Natural killer cell treated with Interleukin-12 subunit alpha and Interleukin-12 subunit beta and Interleukin-15 and Interleukin-18, amount 100 ng/mL, for 72 hours (primary cell): ENCODE results near the gene MPV17. TPM values are rescaled to one million over a fixed set of nuclear protein-coding genes. Genes with fewer than 3 reads are reported as not detected.
A peak's percentile ranks its signal among the peaks of the same experiment; 100 is the strongest.
"Not testable (repeated sequence)": the region's sequence is repeated elsewhere in the genome, so short reads cannot be mapped to it uniquely, and the experiment has no call there.

Source experiments
- ATAC-seq, 2 donors: fragments of 150-1000 bp; cut with Tn5 transposase in 1 of 2; sonication (Bioruptor Pico), chemical (Tn5 transposase) in 1 of 2; 2 replicates each; pipeline ENCODE4 v1.10.0; 2021
- DNase-seq: peaks from one replicate; pipeline ENCODE4 v3.0.0; 2022; ENCODE audit warnings: low spot score
- H3K27ac Mint-ChIP-seq, 2 donors: 1 replicate in 1 of 2; 2 replicates in 1 of 2; pipeline ENCODE4 v1.8.0; 2022; ENCODE audit warnings: mixed read lengths in 2 of 2, mild to moderate bottlenecking in 1 of 2, moderate library complexity in 1 of 2
- H3K27me3 Mint-ChIP-seq, 2 donors: 1 replicate in 1 of 2; 2 replicates in 1 of 2; pipeline ENCODE4 v1.8.0; 2022; ENCODE audit warnings: mixed read lengths in 2 of 2
- H3K36me3 Mint-ChIP-seq: one replicate; pipeline ENCODE4 v1.8.0; 2022; ENCODE audit warnings: mixed read lengths
- H3K4me1 Mint-ChIP-seq, 2 donors: 1 replicate in 1 of 2; 2 replicates in 1 of 2; pipeline ENCODE4 v1.8.0; 2022; ENCODE audit warnings: low read depth in 2 of 2, mixed read lengths in 2 of 2, mild to moderate bottlenecking in 1 of 2
- H3K4me3 Mint-ChIP-seq: one replicate; pipeline ENCODE4 v1.8.0; 2022; ENCODE audit warnings: mixed read lengths
- H3K9me3 Mint-ChIP-seq: 2 replicates; pipeline ENCODE4 v1.8.0; 2022; ENCODE audit warnings: mixed read lengths
- total RNA-seq, 2 donors: library from RNA; stranded (reverse); gene quantifications; one replicate each; pipeline ENCODE4 v1.2.3, GENCODE V29; 2022

Gene MPV17
- total RNA-seq: 10 to 100 TPM; 92.4 to 96.1 TPM

- Mint-ChIP-seq H3K9me3 (no peaks in the 10 kb centered on the region), H3K36me3 (peaks cover 9% of the 10 kb centered on the region), H3K27me3 (no peaks in the 10 kb centered on the region), H3K27ac (peak within 1 kb of the TSS; percentile 91 to 98), H3K4me3 (peak within 1 kb of the TSS; percentile 98), H3K4me1 (peaks cover 18 to 22% of the 10 kb centered on the region in 2 donors)
- ATAC-seq: peak; percentile 97 to 98
- DNase-seq: peak; percentile 90
These were observed at the start of gene MPV17 for GRCh38 chr2:27322766-27323595. Gene MPV17, minus strand, starts transcription at chr2:27323097. Its CDS starts 580 bp downstream, at chr2:27322517.

- Mint-ChIP-seq H3K4me1 (peaks cover 32 to 34% of the 10 kb centered on the region in 2 donors), H3K9me3 (no peaks in the 10 kb centered on the region), H3K27ac (peak overlapping the region; percentile 83 to 91), H3K27me3 (no peaks in the 10 kb centered on the region), H3K4me3 (peak overlapping the region; percentile 86), H3K36me3 (peaks cover 20% of the 10 kb centered on the region)
- ATAC-seq (peak; percentile 42 to 56), DNase-seq (no peak)
These were observed 48.1 kb upstream of the MPV17 start for GRCh38 chr2:27370816-27371620.

- Mint-ChIP-seq H3K4me3 (peak within 1 kb of the TSS; percentile 86), H3K4me1 (peaks cover 32 to 34% of the 10 kb centered on the region in 2 donors), H3K36me3 (peaks cover 20% of the 10 kb centered on the region), H3K27me3 (no peaks in the 10 kb centered on the region), H3K27ac (peak within 1 kb of the TSS; percentile 83 to 91), H3K9me3 (no peaks in the 10 kb centered on the region)
- DNase-seq (peak; percentile 100), ATAC-seq (peak; percentile 96)
These were observed 47.3 kb upstream of the MPV17 start, which contains the start of the genes EIF2B4 and SNX17 for GRCh38 chr2:27370026-27370815. Gene EIF2B4, minus strand, starts transcription at chr2:27370338. Its CDS starts 24 bp downstream, at chr2:27370314. Gene SNX17, plus strand, starts transcription at chr2:27370616. Its CDS starts 128 bp downstream, at chr2:27370744.

GRCh38 chr2:27369471-27370025 lies 46.7 kb upstream of the MPV17 start:
- peak in 1 of 2 donors; percentile 1 for ATAC-seq
- Mint-ChIP-seq H3K4me3 (peak overlapping the region; percentile 86), H3K27ac (peak overlapping the region; percentile 83 to 91), H3K36me3 (peaks cover 20% of the 10 kb centered on the region), H3K4me1 (peaks cover 32 to 34% of the 10 kb centered on the region in 2 donors), H3K9me3 (no peaks in the 10 kb centered on the region), H3K27me3 (no peaks in the 10 kb centered on the region)
- no peak for DNase-seq

- Mint-ChIP-seq H3K4me3 (no peak overlapping the region), H3K9me3 (no peaks in the 10 kb centered on the region), H3K4me1 (peaks cover 7 to 8% of the 10 kb centered on the region in 2 donors), H3K27ac (no peak overlapping the region), H3K36me3 (peaks cover 9% of the 10 kb centered on the region), H3K27me3 (no peaks in the 10 kb centered on the region)
- ATAC-seq: peak in 1 of 2 donors; percentile 51
- DNase-seq: no peak
These were observed 41.0 kb upstream of the MPV17 start for GRCh38 chr2:27363933-27364332.

- Mint-ChIP-seq H3K9me3 (no peaks in the 10 kb centered on the region), H3K4me1 (peaks cover 10 to 13% of the 10 kb centered on the region in 2 donors), H3K27me3 (no peaks in the 10 kb centered on the region), H3K27ac (no peak overlapping the region), H3K36me3 (peaks cover 9% of the 10 kb centered on the region), H3K4me3 (no peak overlapping the region)
- DNase-seq (no peak), ATAC-seq (no peak)
These were observed 40.0 kb upstream of the MPV17 start for GRCh38 chr2:27362678-27363420.

- Mint-ChIP-seq H3K36me3 (peaks cover 4% of the 10 kb centered on the region), H3K4me1 (peaks cover 28 to 44% of the 10 kb centered on the region in 2 donors), H3K27ac (peak within 1 kb of the TSS; percentile 94 to 100), H3K9me3 (no peaks in the 10 kb centered on the region), H3K4me3 (peak within 1 kb of the TSS; percentile 100), H3K27me3 (no peaks in the 10 kb centered on the region)
- DNase-seq (peak; percentile 94), ATAC-seq (peak; percentile 90 to 92)
These were observed 33.7 kb upstream of the MPV17 start, which contains the start of gene GTF3C2 for GRCh38 chr2:27356382-27357181. Gene GTF3C2, minus strand, starts transcription at chr2:27356764. Its CDS starts 13,210 bp downstream, at chr2:27343554.

- peak overlapping the region; percentile 100 for H3K4me3 Mint-ChIP-seq
- no peaks in the 10 kb centered on the region for H3K9me3 Mint-ChIP-seq
- H3K36me3 Mint-ChIP-seq: peaks cover 4% of the 10 kb centered on the region
- H3K27me3 Mint-ChIP-seq: no peaks in the 10 kb centered on the region
- DNase-seq (peak; percentile 75), ATAC-seq (peak; percentile 66 to 73)
- peaks cover 28 to 45% of the 10 kb centered on the region in 2 donors for H3K4me1 Mint-ChIP-seq
- H3K27ac Mint-ChIP-seq: peak overlapping the region; percentile 94 to 100
These were observed 33.1 kb upstream of the MPV17 start for GRCh38 chr2:27356056-27356381.

GRCh38 chr2:27354597-27354927 lies 31.7 kb upstream of the MPV17 start:
- Mint-ChIP-seq H3K9me3 (no peaks in the 10 kb centered on the region), H3K36me3 (peaks cover 4% of the 10 kb centered on the region), H3K4me1 (peaks cover 31 to 45% of the 10 kb centered on the region in 2 donors), H3K27me3 (no peaks in the 10 kb centered on the region), H3K27ac (peak overlapping the region in 1 of 2 donors; percentile 23), H3K4me3 (peak overlapping the region; percentile 62)
- ATAC-seq: no peak
- no peak for DNase-seq

- Mint-ChIP-seq H3K4me1 (peaks cover 31 to 45% of the 10 kb centered on the region in 2 donors), H3K36me3 (peaks cover 4% of the 10 kb centered on the region), H3K9me3 (no peaks in the 10 kb centered on the region), H3K27me3 (no peaks in the 10 kb centered on the region), H3K4me3 (peak overlapping the region; percentile 62), H3K27ac (peak overlapping the region in 1 of 2 donors; percentile 23)
- DNase-seq (no peak), ATAC-seq (no peak)
These were observed 31.1 kb upstream of the MPV17 start for GRCh38 chr2:27353762-27354596.

- not testable (repeated sequence) for ATAC-seq, H3K4me3 Mint-ChIP-seq, DNase-seq, H3K9me3 Mint-ChIP-seq, H3K27me3 Mint-ChIP-seq, H3K27ac Mint-ChIP-seq, H3K36me3 Mint-ChIP-seq
- peaks cover 27 to 40% of the 10 kb centered on the region in 2 donors for H3K4me1 Mint-ChIP-seq
These were observed 30.5 kb upstream of the MPV17 start for GRCh38 chr2:27353386-27353761.
